ENCODE data around the gene BATF2. TPM values are rescaled to one million over a fixed set of nuclear protein-coding genes. Genes with fewer than 3 reads are reported as not detected.

Gene BATF2
- total and polyA plus RNA-seq, 9 of the 15 experiments (the other 6 are each of a cell fraction or from before 2014, with no cell fraction given), result 1.7 to 8.9 (median 6.4) TPM

GRCh38 chr11:65027213-65028067, 30.7 kb upstream of the BATF2 start, which contains the start of gene SNX15 (continued):
- TF ChIP-seq STAT5A (IDR thresholded peaks at IDR 0.05; ENCODE audit: borderline replicate concordance, low read length) (peak; percentile 6; the same call in 1 of the 2 replicates), FOSL1 (tag; conservative IDR thresholded peaks at IDR 0.05) (peak; percentile 18; the same call in 1 of the 2 replicates), CTBP1 (IDR thresholded peaks at IDR 0.05; ENCODE audit: borderline replicate concordance) (peak; percentile 89), SNIP1 (IDR thresholded peaks at IDR 0.05; ENCODE audit: low read depth) (peak; percentile 100), POLR2A (conservative IDR thresholded peaks at IDR 0.05) (peak; percentile 75), FUS (optimal IDR thresholded peaks at IDR 0.05; ENCODE audit: low read depth, low read length) (no peak), MEIS2 (IDR thresholded peaks at IDR 0.05; ENCODE audit: partially characterized antibody) (peak; percentile 38), ZFP30 (CRISPR knock-in tag; IDR thresholded peaks at IDR 0.05; ENCODE audit: borderline replicate concordance) (no peak), E2F4 (CRISPR knock-in tag; IDR thresholded peaks at IDR 0.05; ENCODE audit: low read depth) (0 out of 2 replicates have a peak, but pooled peaks have one; percentile 27), FOXA3 (CRISPR knock-in tag; conservative IDR thresholded peaks at IDR 0.05 in 1 of 2, IDR thresholded peaks at IDR 0.05 in 1 of 2) (peak in 1 of 2 experiments; percentile 84; a peak in 1 of 4 replicates), HMBOX1 (IDR thresholded peaks at IDR 0.05) (peak; percentile 45; the same call in 1 of the 2 replicates), MGA (IDR thresholded peaks at IDR 0.05) (peak; percentile 97), SMAD1 (IDR thresholded peaks at IDR 0.05; ENCODE audit: low read depth, low read length, partially characterized antibody) (peak; percentile 15)
